Mucosa of stomach (tissue), 1 donor: ENCODE measurements around the gene GNAT2.
"Not testable (repeated sequence)": the region's sequence is repeated elsewhere in the genome, so short reads cannot be mapped to it uniquely, and the experiment has no call there.

Experiments
- H3K27me3 ChIP-seq: one replicate; pipeline ENCODE4 v1.7.0; 2013; ENCODE audit warnings: mild to moderate bottlenecking, low read length; ENCODE audit not compliant: control insufficient read depth, insufficient read depth
- H3K36me3 ChIP-seq: one replicate; pipeline ENCODE4 v1.7.0; 2013; ENCODE audit warnings: low read length; ENCODE audit not compliant: control insufficient read depth, insufficient read depth
- H3K4me1 ChIP-seq: one replicate; pipeline ENCODE4 v1.7.0; 2013; ENCODE audit warnings: mild to moderate bottlenecking, low read length; ENCODE audit not compliant: control insufficient read depth, insufficient read depth
- H3K4me3 ChIP-seq: one replicate; pipeline ENCODE4 v1.7.0; 2013; ENCODE audit warnings: low read length
- H3K9ac ChIP-seq: one replicate; pipeline ENCODE4 v1.7.0; 2013; ENCODE audit warnings: mild to moderate bottlenecking, low read length, moderate library complexity
- H3K9me3 ChIP-seq: one replicate; pipeline ENCODE4 v1.7.0; 2013; ENCODE audit warnings: mild to moderate bottlenecking, low read length, moderate library complexity; ENCODE audit not compliant: control insufficient read depth
- donor health status: Pancreatic carcinoma.

GNAT2 gene

DNA sequence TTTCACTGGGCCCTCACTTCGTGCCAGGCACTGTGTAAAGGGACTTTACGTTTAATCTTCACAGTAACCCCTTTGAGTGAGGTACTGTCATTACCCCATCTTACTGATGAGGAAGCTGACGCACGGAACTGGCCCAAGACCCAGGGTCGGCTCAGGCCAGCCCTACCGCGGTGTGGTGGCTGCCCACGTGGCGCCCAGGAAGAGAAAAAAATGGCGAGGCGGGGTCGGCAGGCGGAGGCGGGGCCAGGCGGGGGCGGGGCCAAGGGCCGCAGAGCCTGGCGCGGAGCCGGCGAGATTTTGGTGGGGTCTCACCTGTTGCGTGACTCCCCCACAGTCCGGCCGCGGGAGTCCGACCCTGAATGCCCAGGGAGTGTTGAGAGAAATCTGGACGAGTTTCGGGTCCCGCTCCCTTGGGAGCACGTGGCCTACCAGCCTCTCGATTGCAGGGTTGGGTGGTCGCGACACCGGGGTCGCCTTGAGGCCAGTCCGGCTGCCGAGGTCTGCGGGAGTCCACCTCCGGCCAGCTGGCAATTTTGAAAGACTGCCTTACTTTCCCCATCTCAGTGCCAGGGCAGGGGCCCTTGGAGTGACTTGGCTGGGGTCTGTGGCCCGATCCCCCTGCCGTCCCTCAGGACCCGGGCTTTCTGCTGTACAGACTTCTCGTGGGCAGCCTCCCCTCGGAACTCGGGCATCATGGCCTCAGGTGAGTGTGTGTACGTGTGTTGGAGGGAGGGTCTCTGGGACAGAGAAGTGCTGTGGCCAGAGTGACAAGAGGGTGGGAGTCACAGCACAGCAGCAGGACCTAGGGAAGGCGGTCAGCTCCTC, at the start of gene GNAT2, which contains the start of gene AMPD2:
Gene GNAT2, minus strand, starts transcription at position 41 of the 825 bp plus-strand sequence. CDS start 6,746 bp downstream, outside the sequence.
Gene AMPD2, plus strand, starts transcription at position 262 of the 825 bp plus-strand sequence. CDS start 1,339 bp downstream, outside the sequence.
- Histone ChIP-seq H3K36me3 (no peaks in the 10 kb centered on the region), H3K4me1 (peaks cover 47% of the 10 kb centered on the region), H3K27me3 (no peaks in the 10 kb centered on the region), H3K9me3 (no peaks in the 10 kb centered on the region), H3K4me3 (peak within 1 kb of the TSS; percentile 60), H3K9ac (peak within 1 kb of the TSS; percentile 72)

DNA sequence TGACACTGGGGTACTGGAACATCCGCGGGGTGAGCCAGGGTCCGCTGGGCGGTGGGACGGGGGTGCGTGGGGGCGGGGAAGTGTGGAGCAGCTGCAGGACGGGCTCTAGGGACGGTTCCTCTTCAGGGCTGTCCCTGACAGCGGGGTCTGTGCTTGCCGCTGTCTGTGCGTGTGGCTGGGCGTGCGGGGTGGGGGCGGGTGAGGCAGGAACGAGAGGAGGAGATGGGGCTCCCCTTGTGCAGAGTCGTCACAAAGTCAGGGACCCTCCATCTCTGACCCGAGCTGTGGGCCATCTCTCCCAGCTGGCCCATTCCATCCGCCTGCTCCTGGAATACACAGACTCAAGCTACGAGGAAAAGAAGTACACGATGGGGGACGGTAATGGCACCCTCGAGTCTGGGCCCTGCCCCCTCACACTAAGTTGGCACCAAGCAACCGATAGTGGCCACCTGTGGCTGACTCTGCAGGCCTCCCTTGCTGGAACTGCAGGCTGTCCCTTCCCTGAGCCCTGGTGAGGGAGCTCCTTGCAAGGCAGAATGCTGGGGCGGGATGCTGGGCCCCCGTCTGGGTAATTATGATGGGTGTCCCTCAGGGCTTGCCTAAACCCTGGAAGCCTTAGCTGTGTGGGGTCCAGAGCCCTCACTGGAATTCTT, 48.8 kb upstream of the GNAT2 start:
- H3K9ac ChIP-seq: peak overlapping the region; percentile 3
- no peaks in the 10 kb centered on the region for H3K9me3 ChIP-seq
- H3K4me1 ChIP-seq: no peaks in the 10 kb centered on the region
- no peaks in the 10 kb centered on the region for H3K36me3 ChIP-seq
- no peaks in the 10 kb centered on the region for H3K27me3 ChIP-seq
- H3K4me3 ChIP-seq: no peak overlapping the region

DNA sequence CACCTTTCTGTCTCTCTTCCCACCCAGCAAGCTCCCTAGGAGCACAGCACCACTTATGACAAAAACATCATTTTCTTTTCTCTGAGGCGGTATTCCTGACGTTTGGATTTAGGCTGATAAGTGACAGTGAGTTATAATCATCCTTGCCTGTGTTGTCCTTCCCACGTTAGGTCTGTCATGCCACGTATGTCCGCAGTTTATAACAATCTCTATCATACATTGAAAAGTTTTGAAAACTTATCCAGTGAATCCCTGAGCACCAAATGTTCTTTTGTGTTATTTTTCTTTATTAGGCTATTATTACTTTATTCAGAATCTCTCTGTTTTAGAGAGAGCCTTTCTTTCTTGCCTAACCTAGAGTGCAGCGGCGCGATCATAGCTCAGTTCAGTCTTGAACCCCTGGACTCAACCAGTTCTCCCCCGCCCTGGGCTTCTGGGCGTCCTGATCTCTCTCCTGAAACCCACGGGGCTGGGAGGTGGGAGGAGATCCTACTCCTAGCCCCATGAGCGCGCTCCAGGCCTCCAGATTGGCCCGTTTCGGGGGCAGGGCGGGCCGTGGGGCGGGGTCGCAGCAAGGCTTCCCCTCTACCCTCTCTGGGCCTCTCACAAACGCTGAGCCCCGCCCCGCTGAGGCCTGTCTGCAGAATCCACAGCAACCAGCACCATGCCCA, 48.2 kb upstream of the GNAT2 start, which contains the start of gene GSTM2:
Gene GSTM2, plus strand, starts transcription at position 606 of the 671 bp plus-strand sequence. Its CDS starts 59 bp downstream, at position 665.
- H3K27me3 ChIP-seq: no peaks in the 10 kb centered on the region
- no peaks in the 10 kb centered on the region for H3K9me3 ChIP-seq
- no peaks in the 10 kb centered on the region for H3K36me3 ChIP-seq
- H3K9ac ChIP-seq: peak within 1 kb of the TSS; percentile 3
- no peak within 1 kb of the TSS for H3K4me3 ChIP-seq
- H3K4me1 ChIP-seq: no peaks in the 10 kb centered on the region

DNA sequence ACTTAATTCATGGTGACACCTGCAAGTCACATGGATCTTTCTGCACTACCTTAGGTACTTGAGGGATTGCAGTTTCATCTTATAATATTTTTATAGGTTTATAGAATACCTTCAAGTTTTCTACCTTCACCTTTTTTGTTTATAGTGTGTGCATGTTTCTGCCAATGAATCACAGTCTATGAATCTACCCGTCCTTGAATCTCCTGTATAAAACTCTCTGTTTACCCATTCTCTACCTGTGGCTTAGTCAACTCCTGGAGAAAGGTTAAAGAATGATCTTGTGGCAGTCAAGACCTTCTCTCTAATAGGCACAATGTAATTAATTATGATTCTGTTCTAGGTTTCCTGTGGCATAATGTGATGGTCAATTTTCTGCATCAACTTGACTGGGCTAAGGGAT, 45.3 kb upstream of the GNAT2 start:
- no peaks in the 10 kb centered on the region for H3K36me3 ChIP-seq
- no peaks in the 10 kb centered on the region for H3K27me3 ChIP-seq

DNA sequence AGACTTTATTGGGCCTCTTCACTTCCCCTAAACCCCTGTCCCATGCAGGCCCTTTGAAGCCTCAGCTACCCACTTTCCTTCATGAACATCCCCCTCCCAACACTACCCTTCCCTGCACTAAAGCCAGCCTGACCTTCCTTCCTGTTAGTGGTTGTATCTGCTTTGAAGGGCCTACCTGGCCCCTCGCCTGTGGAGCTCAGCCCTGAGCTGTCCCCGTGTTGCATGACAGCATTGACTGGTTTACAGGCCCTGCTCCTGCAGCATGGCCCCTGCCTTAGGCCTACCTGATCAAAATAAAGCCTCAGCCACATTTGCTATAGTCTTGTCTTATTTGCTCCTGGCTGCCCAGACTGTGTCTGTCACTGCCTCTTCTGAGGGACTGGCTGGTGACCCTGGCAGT, 42.0 kb upstream of the GNAT2 start:
- H3K9ac ChIP-seq: no peak overlapping the region
- H3K9me3 ChIP-seq: no peaks in the 10 kb centered on the region
- H3K36me3 ChIP-seq: no peaks in the 10 kb centered on the region
- no peak overlapping the region for H3K4me3 ChIP-seq
- H3K4me1 ChIP-seq: no peaks in the 10 kb centered on the region
- H3K27me3 ChIP-seq: no peaks in the 10 kb centered on the region

More for the DNA sequence above, 45.3 kb upstream of the GNAT2 start:
- Histone ChIP-seq H3K9me3 (no peaks in the 10 kb centered on the region), H3K4me3 (no peak overlapping the region), H3K4me1 (no peaks in the 10 kb centered on the region), H3K9ac (no peak overlapping the region)

DNA sequence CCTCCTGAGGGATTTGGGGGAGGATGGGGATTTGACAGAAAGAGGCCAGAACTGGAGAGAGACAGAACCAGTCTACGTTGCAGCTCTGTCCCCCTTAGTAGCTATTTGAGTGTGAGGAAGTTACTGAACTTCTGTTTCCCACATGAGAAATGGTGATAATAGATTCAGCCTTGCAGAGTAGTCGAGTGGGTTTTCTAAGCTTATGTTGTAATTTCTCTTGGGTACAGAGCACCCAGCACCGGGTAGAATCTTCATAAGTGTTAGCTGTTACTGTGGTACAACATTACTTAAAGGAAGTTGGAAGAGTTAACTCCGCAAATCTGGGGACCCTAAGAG, 41.2 kb upstream of the GNAT2 start:
- H3K9me3 ChIP-seq, H3K27me3 ChIP-seq, H3K4me3 ChIP-seq, H3K4me1 ChIP-seq, H3K36me3 ChIP-seq, H3K9ac ChIP-seq: not testable (repeated sequence)

DNA sequence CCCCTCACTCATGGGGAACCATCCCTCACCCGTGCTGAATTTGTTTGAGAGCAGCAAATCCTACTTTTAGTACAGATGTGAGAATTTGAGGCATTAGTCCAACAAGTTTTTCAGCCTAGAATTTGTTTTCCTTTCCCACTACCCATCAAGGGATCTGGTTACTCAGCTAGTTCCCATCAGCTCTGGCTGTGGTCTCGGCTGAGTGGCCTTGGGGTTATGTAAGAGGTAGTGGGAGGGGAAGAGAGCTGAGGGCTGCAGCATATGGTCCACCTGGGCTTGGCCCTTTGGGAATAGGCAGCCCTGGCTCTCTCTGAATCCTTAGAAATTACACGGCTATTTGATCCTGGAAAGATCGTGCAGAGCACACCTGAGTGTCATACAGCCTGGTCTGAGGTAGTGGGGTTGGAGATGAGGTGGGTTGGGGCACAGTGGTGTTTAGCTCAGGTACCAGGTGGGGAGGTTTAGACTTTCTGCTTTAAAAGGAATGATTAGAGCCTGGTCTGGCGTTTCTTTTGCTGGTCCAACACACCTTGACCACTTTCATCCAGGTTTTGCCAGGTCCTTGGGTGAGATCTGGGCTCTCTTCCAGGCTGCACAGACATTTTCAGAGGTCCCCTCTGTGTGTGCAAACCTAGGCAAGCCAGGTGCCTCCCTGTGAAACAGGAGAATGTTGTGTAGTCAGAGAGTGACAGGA, 40.7 kb upstream of the GNAT2 start:
- Histone ChIP-seq H3K4me3 (no peak overlapping the region), H3K9ac (no peak overlapping the region), H3K9me3 (no peaks in the 10 kb centered on the region), H3K36me3 (no peaks in the 10 kb centered on the region), H3K27me3 (no peaks in the 10 kb centered on the region), H3K4me1 (peaks cover 5% of the 10 kb centered on the region)

DNA sequence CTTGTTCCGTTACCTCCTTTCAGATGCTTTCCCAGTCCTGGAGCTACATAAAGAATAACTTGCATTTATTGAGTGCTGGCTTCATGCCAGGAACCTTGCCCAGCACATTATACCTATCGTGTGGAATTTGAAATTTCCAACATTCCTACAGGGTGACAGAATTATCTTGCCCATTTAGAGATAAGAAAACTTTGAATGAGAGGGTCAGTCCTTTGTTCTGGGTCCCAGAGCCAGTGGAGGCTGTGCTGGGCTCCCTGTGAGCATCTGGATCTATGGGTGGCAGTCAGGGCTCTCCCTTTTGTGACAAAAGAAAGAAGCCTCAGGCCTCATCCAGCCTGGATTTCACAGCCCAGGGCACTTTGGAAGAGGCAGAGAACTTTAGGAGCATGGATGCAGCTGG, 39.7 kb upstream of the GNAT2 start:
- Histone ChIP-seq H3K4me3 (no peak overlapping the region), H3K27me3 (no peaks in the 10 kb centered on the region), H3K36me3 (no peaks in the 10 kb centered on the region), H3K4me1 (peaks cover 7% of the 10 kb centered on the region), H3K9me3 (no peaks in the 10 kb centered on the region), H3K9ac (no peak overlapping the region)

DNA sequence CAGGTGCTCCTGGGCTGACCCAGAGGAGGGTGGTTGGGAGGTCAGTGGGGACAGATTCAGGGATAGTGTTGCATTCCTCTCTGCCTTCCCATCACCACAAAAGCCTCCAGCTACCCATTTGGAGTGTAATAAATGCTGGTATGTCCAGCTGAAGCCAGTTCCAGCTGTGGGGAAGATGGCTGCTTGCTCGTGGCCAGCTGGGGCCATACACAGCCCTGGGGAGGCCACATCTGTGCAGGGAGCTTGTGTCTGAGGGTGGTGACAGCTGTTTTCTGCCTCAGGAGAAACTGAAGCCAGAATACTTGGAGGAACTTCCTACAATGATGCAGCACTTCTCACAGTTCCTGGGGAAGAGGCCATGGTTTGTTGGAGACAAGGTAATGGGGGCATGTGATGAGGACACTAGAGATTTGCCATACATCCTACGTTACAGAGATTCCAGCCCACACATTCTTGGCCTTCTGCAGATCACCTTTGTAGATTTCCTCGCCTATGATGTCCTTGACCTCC, 39.2 kb upstream of the GNAT2 start:
- Histone ChIP-seq H3K9me3 (no peaks in the 10 kb centered on the region), H3K36me3 (no peaks in the 10 kb centered on the region), H3K9ac (no peak overlapping the region), H3K27me3 (no peaks in the 10 kb centered on the region), H3K4me3 (no peak overlapping the region), H3K4me1 (peaks cover 7% of the 10 kb centered on the region)

DNA sequence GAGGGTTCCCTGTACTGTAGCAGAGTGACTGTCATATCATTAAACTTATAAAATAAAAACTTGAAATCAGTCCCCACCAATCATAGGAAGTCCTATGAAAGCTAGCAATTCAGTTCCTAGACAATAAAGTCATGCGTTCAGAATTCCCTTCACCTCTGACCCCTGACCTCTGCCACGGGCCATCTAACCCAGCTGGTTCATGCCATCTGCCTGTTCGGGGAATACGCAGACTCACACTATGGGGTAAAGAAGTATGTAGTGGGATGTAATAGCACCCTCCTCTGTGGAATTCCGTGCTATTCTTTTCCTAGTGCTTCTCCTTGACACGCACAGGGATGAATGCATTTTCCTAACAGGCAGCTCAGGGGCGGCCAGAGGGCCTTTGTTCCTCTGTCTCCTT, 38.6 kb upstream of the GNAT2 start:
- H3K4me3 ChIP-seq: no peak overlapping the region
- no peaks in the 10 kb centered on the region for H3K36me3 ChIP-seq
- no peak overlapping the region for H3K9ac ChIP-seq
- H3K27me3 ChIP-seq: no peaks in the 10 kb centered on the region
- H3K9me3 ChIP-seq: no peaks in the 10 kb centered on the region
- H3K4me1 ChIP-seq: peaks cover 7% of the 10 kb centered on the region

DNA sequence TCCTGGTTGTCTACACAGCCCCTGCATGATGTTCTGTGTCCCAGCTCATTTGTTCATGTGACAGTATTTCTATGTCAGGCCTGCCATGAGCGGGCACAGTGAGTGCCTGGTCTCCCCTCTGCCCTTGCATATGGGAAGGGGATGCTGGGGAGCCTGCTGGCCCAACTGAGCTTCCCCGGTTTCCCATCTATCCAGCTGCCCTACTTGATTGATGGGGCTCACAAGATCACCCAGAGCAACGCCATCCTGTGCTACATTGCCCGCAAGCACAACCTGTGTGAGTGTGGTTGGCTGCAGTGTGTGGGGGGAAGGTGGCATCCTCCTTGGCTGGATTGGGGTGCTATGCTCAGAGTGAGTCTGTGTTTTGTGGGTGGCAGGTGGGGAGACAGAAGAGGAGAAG, 38.0 kb upstream of the GNAT2 start:
- Histone ChIP-seq H3K9ac (no peak overlapping the region), H3K9me3 (no peaks in the 10 kb centered on the region), H3K36me3 (no peaks in the 10 kb centered on the region), H3K4me3 (no peak overlapping the region), H3K27me3 (no peaks in the 10 kb centered on the region), H3K4me1 (peaks cover 7% of the 10 kb centered on the region)
